ENCODE measurements around the gene FHL3. TPM values are rescaled to one million over a fixed set of nuclear protein-coding genes. Genes with fewer than 3 reads are reported as not detected.

FHL3 gene
- total and polyA plus RNA-seq, 9 of the 15 experiments (the other 6 are each of a cell fraction or from before 2014, with no cell fraction given), result 6.1 to 144 (median 34.1) TPM

GRCh38 chr1:38012363-38013226 lies 7.3 kb upstream of the FHL3 start, which contains the start of gene UTP11 (continued):
- TF ChIP-seq GMEB1 (CRISPR knock-in tag; IDR thresholded peaks at IDR 0.05) (peak; percentile 81), PCBP2 (IDR thresholded peaks at IDR 0.05; ENCODE audit: low read depth, low read length, poor library complexity, severe bottlenecking) (no peak), ZNF184 (CRISPR knock-in tag; IDR thresholded peaks at IDR 0.05) (no peak), HDAC8 (tag; IDR thresholded peaks at IDR 0.05) (peak; percentile 98), ZNF75A (CRISPR knock-in tag; IDR thresholded peaks at IDR 0.05) (no peak; the same call in 1 of the 2 replicates), ZNF263 (CRISPR knock-in tag; IDR thresholded peaks at IDR 0.05; ENCODE audit: borderline replicate concordance) (peak; percentile 84), ZNF586 (CRISPR knock-in tag; conservative IDR thresholded peaks at IDR 0.05) (peak; percentile 70; the same call in 1 of the 2 replicates), HCFC1 (IDR thresholded peaks at IDR 0.05; ENCODE audit: low read depth, low read length) (peak; percentile 98), CLOCK (CRISPR knock-in tag; IDR thresholded peaks at IDR 0.05; ENCODE audit: borderline replicate concordance) (peak; percentile 91), PURB (CRISPR knock-in tag; IDR thresholded peaks at IDR 0.05; ENCODE audit: low read depth) (no peak), ZNF740 (CRISPR knock-in tag; IDR thresholded peaks at IDR 0.05) (peak; percentile 75; the same call in 1 of the 2 replicates), ZNF740 (tag; IDR thresholded peaks at IDR 0.05) (peak in 1 of 2 experiments; percentile 85; a peak in 2 of 4 replicates), TRIM24 (IDR thresholded peaks at IDR 0.05) (peak in 1 of 2 experiments; percentile 73; a peak in 1 of 4 replicates), ZNF140 (CRISPR knock-in tag; IDR thresholded peaks at IDR 0.05) (peak; percentile 88), CHCHD3 (CRISPR knock-in tag; IDR thresholded peaks at IDR 0.05) (0 out of 2 replicates have a peak, but pooled peaks have one; percentile 70), NFYB (IDR thresholded peaks at IDR 0.05; ENCODE audit: extremely low read depth, insufficient read length) (peak; percentile 53), SIN3B (IDR thresholded peaks at IDR 0.05; ENCODE audit: low read depth) (peak; percentile 77), TCF15 (CRISPR knock-in tag; IDR thresholded peaks at IDR 0.05) (peak; percentile 97), CHD2 (IDR thresholded peaks at IDR 0.05; ENCODE audit: low read depth, low read length) (peak; percentile 91), HDAC3 (IDR thresholded peaks at IDR 0.05; ENCODE audit: borderline replicate concordance, partially characterized antibody) (no peak), GABPB1 (CRISPR knock-in tag; IDR thresholded peaks at IDR 0.05) (peak; percentile 99), SOX6 (IDR thresholded peaks at IDR 0.05) (peak; percentile 40; the same call in 1 of the 2 replicates), SMAD4 (CRISPR knock-in tag; conservative IDR thresholded peaks at IDR 0.05) (peak; percentile 98)
